Mesodermal cell (in vitro differentiated cells): ENCODE measurements around the gene ALDH16A1.

Source experiments
- H3K27ac ChIP-seq: 2 replicates; pipeline ENCODE4 v1.7.0; 2013; ENCODE audit warnings: mild to moderate bottlenecking, low read depth, low read length, moderate library complexity; ENCODE audit not compliant: severe bottlenecking
- H3K36me3 ChIP-seq: 2 replicates; pipeline ENCODE4 v1.7.1; 2013; ENCODE audit warnings: mild to moderate bottlenecking, low read length, moderate library complexity; ENCODE audit not compliant: control insufficient read depth, insufficient read depth
- H3K4me1 ChIP-seq: one replicate; pipeline ENCODE4 v1.7.1; 2013; ENCODE audit warnings: mild to moderate bottlenecking, low read length; ENCODE audit not compliant: insufficient read depth, control insufficient read depth, poor library complexity, severe bottlenecking
- H3K4me3 ChIP-seq: 2 replicates; pipeline ENCODE4 v1.7.0; 2013; ENCODE audit warnings: low read length, control low read depth, mild to moderate bottlenecking; ENCODE audit not compliant: insufficient read depth, poor library complexity, severe bottlenecking; ENCODE audit errors: extremely low read depth
- H3K9me3 ChIP-seq: 2 replicates; pipeline ENCODE4 v1.7.1; 2013; ENCODE audit warnings: mild to moderate bottlenecking, low read length, moderate library complexity; ENCODE audit not compliant: control insufficient read depth
- WGBS, 2 experiments: methylation state at CpG; one replicate each; pipeline ENCODE4 v1.1.5; 2013; ENCODE audit warnings: missing lambda C conversion rate in 2 of 2; ENCODE audit not compliant: insufficient coverage in 2 of 2; 5-methylcytosine and 5-hydroxymethylcytosine counted together

ALDH16A1 gene

GRCh38 chr19:49423985-49424303 lies 29.1 kb upstream of the ALDH16A1 start:
- Histone ChIP-seq H3K4me1 (peaks cover 18% of the 10 kb centered on the region), H3K27ac (no peak overlapping the region), H3K36me3 (no peaks in the 10 kb centered on the region), H3K4me3 (peak overlapping the region; percentile 22), H3K9me3 (no peaks in the 10 kb centered on the region)
- 0 to 20% methylated on average over 2 to 3 of the region's 3 CpGs for WGBS, 2 experiments

GRCh38 chr19:49425178-49425577 lies 27.8 kb upstream of the ALDH16A1 start, which contains the start of gene GFY:
Gene GFY, plus strand, starts transcription at chr19:49425388. Its CDS starts 1,043 bp downstream, at chr19:49426431.
- H3K27ac ChIP-seq, result no peak within 1 kb of the TSS
- H3K4me3 ChIP-seq, result no peak within 1 kb of the TSS
- 37 to 45% methylated on average over 4 to 5 of the region's 7 CpGs for WGBS, 2 experiments
- H3K36me3 ChIP-seq, result no peaks in the 10 kb centered on the region
- H3K4me1 ChIP-seq, result peaks cover 18% of the 10 kb centered on the region
- H3K9me3 ChIP-seq, result no peaks in the 10 kb centered on the region

DNA sequence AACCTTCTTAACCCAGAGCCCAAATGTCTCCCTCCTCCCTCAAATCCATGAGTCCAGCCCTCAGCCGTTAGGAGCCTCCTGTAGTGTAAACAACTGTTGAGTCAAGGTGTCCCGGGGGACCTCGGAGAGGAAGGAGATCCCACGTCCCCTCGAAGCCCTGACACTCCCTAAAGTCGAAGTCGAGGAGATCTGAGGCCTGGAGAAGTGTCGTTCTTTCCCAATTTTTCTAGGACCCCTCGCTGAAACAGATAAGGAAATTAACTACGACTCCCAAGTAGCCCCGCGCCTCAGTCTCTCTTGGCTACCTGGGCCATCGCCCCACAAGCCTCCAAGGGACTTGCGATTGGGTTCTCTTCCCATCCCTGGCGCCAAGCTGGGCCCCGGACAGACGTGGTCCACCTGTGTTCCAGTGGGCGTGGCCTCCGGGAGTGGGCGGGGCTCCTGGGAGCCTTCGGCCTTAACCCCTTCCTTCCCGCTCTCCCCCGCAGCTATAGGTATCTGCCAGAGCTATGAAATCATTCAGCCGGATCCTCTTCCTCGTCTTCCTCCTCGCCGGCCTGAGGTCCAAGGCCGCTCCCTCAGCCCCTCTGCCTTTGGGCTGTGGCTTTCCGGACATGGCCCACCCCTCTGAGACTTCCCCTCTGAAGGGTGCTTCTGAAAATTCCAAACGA lies 27.0 kb upstream of the ALDH16A1 start:
- Histone ChIP-seq H3K4me1 (peaks cover 18% of the 10 kb centered on the region), H3K36me3 (no peaks in the 10 kb centered on the region), H3K4me3 (no peak overlapping the region), H3K9me3 (no peaks in the 10 kb centered on the region), H3K27ac (no peak overlapping the region)
- 9 to 13% methylated on average over 24 to 27 of the region's 30 CpGs for WGBS, 2 experiments

- H3K4me3 ChIP-seq, result no peak overlapping the region
- WGBS, 2 experiments, result 58 to 67% methylated on average over 9 to 11 of the region's 12 CpGs
- no peaks in the 10 kb centered on the region for H3K9me3 ChIP-seq
- no peaks in the 10 kb centered on the region for H3K36me3 ChIP-seq
- H3K27ac ChIP-seq, result no peak overlapping the region
- H3K4me1 ChIP-seq, result peaks cover 18% of the 10 kb centered on the region
Observed at GRCh38 chr19:49427339-49427738, 25.7 kb upstream of the ALDH16A1 start.

- H3K4me1 ChIP-seq, result peaks cover 18% of the 10 kb centered on the region
- H3K4me3 ChIP-seq, result peak overlapping the region; percentile 19
- H3K36me3 ChIP-seq, result no peaks in the 10 kb centered on the region
- H3K9me3 ChIP-seq, result no peaks in the 10 kb centered on the region
- 4 to 5% methylated on average over 42 to 44 of the region's 45 CpGs for WGBS, 2 experiments
- H3K27ac ChIP-seq, result no peak overlapping the region
Observed at GRCh38 chr19:49427855-49428546, 25.0 kb upstream of the ALDH16A1 start.

GRCh38 chr19:49428547-49429451 lies 24.2 kb upstream of the ALDH16A1 start:
- peaks cover 11% of the 10 kb centered on the region for H3K4me1 ChIP-seq
- no peaks in the 10 kb centered on the region for H3K9me3 ChIP-seq
- peak overlapping the region; percentile 19 for H3K4me3 ChIP-seq
- WGBS, 2 experiments, result 27 to 28% methylated on average over 13 to 20 of the region's 29 CpGs
- no peaks in the 10 kb centered on the region for H3K36me3 ChIP-seq
- no peak overlapping the region for H3K27ac ChIP-seq

DNA sequence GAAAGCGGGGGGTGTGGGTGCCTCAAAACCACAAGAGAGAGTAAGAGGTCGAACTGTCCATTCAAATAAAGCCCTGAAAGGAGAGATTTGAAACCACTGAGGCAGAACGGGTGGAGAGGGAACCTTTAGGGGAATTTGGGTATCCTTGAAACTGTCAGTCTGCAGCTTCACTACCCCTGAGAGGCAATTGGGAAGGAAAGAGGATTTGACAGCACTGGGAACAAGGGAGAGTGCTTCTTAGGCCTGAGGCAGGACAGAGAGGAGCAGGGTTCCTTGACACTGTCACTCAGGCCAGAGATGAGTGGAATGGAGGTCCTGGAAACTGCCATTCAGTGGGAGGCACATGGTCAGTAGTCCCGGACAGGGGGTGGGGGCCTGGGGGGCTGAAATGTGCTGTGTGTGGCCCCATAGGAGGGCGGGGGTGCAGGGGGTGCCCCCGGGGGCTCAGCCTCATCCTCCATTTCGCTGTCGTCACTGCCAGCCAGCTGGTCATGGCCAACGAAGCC lies 22.8 kb upstream of the ALDH16A1 start:
- Histone ChIP-seq H3K36me3 (no peaks in the 10 kb centered on the region), H3K27ac (no peak overlapping the region), H3K9me3 (no peaks in the 10 kb centered on the region), H3K4me1 (peaks cover 10% of the 10 kb centered on the region), H3K4me3 (no peak overlapping the region)
- WGBS, 2 experiments, result 72 to 85% methylated on average over 6 to 8 of the region's 9 CpGs

GRCh38 chr19:49430678-49431329 lies 22.2 kb upstream of the ALDH16A1 start:
- Histone ChIP-seq H3K27ac (no peak overlapping the region), H3K36me3 (no peaks in the 10 kb centered on the region), H3K9me3 (no peaks in the 10 kb centered on the region), H3K4me3 (no peak overlapping the region), H3K4me1 (peaks cover 10% of the 10 kb centered on the region)
- WGBS, 2 experiments, result 70 to 71% methylated on average over 27 to 28 of the region's 28 CpGs

DNA sequence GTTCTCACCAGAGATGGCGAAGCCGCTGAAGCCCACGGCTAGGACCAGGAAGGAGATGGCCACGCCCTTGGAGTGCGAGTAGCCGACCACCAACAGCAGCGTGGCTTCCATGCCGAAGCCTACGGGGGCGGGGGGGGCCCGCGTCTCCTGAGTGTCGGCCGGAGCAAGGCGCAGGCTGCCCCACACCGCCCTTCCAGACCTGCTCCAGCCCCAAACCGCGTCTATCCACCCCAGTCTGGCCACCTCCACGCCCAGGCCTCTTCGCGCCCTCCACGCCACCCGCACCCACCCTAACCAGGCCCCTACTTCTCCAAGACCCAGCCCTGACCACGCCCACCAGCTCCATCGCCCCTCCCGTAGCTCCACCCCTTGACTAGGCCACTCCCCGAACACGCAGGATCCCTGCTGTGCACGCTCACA lies 21.7 kb upstream of the ALDH16A1 start:
- Histone ChIP-seq H3K36me3 (no peaks in the 10 kb centered on the region), H3K27ac (no peak overlapping the region), H3K4me3 (no peak overlapping the region), H3K9me3 (no peaks in the 10 kb centered on the region), H3K4me1 (peaks cover 10% of the 10 kb centered on the region)
- WGBS, 2 experiments, result 66 to 73% methylated on average over 22 to 23 of the region's 29 CpGs
